Measurements from ENCODE around the gene VWF.

Gene VWF

DNA sequence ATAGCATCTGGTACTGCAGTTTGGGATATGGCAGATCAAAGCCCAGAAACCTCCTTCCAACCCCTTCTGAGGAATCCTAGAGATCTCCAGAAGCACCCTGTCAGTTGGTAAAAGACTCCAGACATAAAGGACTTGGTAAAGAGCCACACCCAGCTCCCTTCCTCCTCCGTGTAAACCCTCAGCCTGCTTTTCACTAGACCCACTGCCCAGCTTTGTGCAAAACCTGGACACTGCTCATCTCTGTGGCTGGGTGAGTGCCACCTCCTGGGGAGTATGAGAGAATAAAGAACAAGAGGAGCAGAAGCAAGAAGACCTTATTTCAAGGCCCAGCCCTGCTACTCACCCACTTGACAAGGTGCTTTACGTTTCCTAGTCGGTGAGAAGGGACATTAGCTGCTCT, 212.5 kb downstream of the VWF start:
- no peak for DNase-seq (ENCODE audit: low read depth)

GRCh38 chr12:5910790-5911548, 213.5 kb downstream of the VWF start:
- no peak for DNase-seq (ENCODE audit: low read depth)

DNA sequence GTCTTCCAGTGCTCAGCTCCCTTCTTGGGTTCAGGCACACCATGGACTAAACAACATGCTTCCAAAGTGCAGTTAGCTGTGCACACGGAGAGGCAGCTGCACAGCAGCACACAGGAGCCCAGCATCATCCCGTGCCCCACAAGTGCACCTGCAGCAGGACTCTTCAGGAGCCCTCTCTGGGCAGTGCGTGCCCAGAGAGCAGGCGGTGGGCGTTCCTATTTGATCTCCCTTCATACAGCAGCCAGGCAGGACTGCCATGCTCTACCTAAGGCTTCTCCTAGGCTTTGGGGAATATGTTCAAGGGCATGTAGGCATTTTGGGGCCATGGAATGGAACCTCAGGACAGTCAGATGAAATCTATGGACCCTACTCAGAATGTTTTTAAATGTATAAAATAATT, 214.9 kb downstream of the VWF start:
- no peak for DNase-seq (ENCODE audit: low read depth)

GRCh38 chr12:5908251-5908650, 216.2 kb downstream of the VWF start:
- DNase-seq (ENCODE audit: low read depth), result no peak

DNA sequence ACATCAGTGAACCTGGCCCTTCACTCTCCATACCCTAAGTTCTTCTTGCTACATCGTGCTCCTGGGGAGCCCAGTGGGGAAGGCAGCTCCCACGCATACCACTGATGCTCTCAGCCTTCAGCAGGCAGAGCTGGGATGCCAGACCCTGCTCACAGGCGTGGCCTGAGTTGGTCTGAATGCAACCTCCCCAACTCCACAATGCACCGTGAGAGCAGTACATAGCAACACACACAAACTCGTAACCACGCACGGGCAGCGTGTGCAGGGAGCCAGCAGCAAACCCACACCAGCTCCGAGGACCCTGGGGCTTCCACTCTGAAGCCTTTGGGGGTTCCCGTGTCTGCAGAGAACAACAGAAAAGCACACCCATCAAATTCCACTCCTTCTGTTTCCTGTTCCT, 216.7 kb downstream of the VWF start:
- no peak for DNase-seq (ENCODE audit: low read depth)

DNA sequence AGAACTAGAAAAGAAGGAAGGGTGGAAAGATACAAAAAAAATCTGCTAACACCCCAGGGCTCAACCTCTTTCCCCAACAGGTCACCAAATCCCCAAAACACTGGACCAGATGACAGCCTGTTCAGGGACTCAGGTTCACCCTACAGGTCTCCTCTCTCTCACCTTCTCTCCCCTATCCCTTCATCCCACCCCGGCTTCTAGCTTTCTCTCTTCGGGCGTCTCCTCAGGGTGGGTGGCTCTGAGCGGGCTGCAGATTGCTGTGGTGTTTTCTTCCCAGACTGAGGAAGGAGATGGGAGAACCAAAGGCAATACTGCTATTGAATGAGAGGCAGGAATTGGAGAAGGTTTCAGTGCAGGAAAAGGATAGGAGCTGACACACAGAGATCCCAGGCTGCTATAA, 218.7 kb downstream of the VWF start:
- no peak for DNase-seq (ENCODE audit: low read depth)

DNA sequence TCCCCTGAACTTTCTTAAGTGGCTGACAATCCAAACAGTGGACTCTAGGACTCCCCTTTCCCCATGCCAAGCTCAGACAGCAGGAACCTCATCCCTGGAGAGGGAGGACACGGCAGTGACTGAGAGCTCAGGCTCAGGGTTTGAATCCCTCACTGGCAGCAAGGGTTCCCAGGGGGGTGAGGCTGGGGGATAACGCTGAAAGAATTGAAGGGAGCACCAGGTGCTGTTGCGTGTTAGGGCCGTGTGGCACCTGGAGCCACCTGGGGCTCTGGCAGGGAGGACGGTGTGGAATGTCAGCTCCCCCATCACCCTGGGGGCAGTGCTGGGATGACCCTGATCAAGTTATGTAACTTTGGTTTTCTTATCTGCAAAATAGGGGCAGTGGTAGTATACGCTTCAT, 219.5 kb downstream of the VWF start:
- DNase-seq (ENCODE audit: low read depth), result no peak

- DNase-seq (ENCODE audit: low read depth), result no peak
Measured at GRCh38 chr12:5904441-5904840, 220.0 kb downstream of the VWF start.

DNA sequence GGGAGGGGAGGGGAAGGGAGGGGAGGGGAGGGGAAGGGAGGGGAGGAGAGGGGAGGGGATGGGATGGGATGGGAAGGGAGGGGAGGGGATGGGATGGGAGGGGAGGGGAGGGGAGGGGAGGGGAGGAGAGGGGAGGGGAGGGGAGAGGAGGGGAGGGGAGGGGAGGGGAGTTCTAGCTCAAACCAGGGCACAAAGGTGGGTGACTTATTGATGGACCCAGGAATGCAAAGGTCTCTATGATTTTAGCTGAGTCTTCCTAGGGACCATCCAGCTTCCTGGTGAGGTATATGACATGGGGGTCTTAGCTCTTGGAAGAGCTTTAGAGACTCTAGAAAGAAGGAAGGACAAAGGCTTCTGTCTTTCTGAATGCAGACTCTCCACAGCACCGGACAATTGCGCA, 221.7 kb downstream of the VWF start:
- no peak for DNase-seq (ENCODE audit: low read depth)

- no peak for DNase-seq (ENCODE audit: low read depth)
Measured at GRCh38 chr12:5901416-5901815, 223.1 kb downstream of the VWF start.

DNA sequence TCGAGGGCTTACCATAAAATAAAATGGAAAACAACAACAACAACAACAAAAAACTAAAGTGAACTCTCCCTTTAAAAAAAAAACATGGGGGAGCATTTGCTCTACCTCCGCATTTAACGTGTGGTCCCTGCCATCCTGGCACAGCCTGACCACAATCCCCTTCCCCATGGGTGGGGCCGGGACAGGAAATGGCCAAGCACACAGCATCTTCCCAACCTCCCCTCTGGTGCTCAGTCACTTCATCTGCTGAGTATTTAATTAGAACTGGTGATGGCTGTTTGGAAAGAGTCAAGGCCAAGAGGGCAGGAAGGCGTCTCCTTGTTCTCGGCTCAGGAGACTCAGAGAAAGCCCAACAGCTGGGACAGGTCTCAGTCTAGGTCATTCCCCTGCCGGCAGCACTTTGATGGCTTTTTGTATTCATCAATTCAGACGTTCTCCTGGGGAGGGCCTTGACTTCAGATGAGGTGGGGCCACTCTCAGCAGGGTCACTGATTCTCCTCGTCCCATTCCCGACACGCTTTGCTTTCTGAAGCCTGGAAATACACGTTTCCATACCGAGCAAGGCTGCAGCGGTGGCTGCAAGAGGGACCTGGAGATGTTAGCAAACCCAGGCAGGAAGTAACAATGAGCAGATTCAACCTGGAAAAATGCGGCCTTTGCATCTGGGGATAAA, 223.8 kb downstream of the VWF start:
- DNase-seq (ENCODE audit: low read depth), result no peak

GRCh38 chr12:5900076-5900475, 224.4 kb downstream of the VWF start:
- no peak for DNase-seq (ENCODE audit: low read depth)

DNA sequence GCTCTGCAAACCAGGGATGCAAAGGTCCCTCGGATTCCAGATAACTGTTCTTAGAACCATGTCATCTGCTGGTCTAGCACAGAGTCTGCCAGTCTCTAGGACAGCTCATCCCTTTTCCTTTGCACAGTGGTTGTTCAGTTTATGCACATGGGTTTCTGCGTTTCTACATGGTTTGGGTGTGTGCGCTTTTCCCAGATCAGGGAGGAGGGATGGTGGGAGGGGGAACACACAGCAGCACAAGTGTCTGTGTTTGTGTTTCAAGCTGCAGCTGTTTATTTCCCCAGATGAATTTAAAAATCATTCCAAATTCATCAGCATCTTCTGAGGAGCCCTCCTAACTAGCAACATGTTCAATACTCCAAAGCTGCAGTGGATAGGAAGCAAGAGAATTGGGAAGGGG, 224.8 kb downstream of the VWF start:
- DNase-seq (ENCODE audit: low read depth), result no peak

DNA sequence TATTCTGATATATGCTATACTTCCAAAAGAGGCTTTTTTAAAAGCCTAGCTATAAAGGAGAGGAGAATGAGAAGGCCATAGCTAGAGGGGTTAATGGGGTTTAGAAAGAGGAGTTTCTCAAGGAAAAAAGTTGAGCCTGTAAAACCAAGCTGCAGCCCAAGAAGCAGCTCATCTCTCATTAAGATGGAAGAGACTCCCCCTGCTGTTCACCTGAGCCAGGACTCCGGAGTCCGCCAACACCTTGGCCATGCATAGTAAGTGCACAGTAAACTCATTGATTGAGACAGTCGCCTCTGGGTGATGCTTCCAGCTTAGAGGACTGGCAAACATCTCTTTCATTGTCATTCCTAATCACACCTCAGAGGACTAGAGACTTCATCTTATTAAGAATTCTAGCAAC, 225.6 kb downstream of the VWF start:
- no peak for DNase-seq (ENCODE audit: low read depth)

Data from stimulated activated CD8-positive, alpha-beta memory T cell treated with anti-CD3 and anti-CD28 coated beads, Interleukin-7, amount 100 ng/mL, for 24 hours (primary cell).